ENCODE results near the gene XXYLT1. TPM values are rescaled to one million over a fixed set of nuclear protein-coding genes. Genes with fewer than 3 reads are reported as not detected.

Gene XXYLT1
- total RNA-seq, 1 donor from 2014 or later = 10.5 TPM

- Histone ChIP-seq H3K36me3 (ENCODE audit: control insufficient read depth, insufficient read depth, low read length) (no peaks in the 10 kb centered on the region), H3K27me3 (ENCODE audit: control insufficient read depth, insufficient read depth, low read length) (no peaks in the 10 kb centered on the region), H3K4me3 (ENCODE audit: low read depth, low read length) (no peak overlapping the region)
- DNase-seq (ENCODE audit: low read depth) (no peak), FAIRE-seq (no peak)
- no peak for TF ChIP-seq CTCF (IDR thresholded peaks at IDR 0.05; ENCODE audit: insufficient read depth, low read length, severe bottlenecking)
These were observed 190.8 kb downstream of the XXYLT1 start for GRCh38 chr3:195080125-195080524.

DNA sequence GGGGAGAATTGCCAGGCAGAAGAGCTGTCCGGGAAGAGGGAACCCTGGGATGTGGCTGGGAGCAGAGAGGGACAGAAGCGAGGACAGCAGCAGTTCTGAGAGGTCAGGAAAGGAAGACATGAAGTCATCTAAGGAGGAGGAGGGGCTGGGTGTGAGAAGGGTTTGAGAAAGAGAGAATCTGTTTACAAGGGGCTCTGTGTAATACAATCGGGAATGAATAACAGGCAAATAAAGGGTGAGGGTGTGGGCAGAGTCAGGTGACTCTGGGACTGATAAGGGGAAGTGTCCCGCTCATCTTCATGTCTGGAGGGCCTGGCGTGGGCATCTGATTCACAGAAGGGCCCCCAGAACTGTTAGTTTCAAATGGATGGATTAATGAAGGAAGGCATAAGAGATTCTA lies 191.3 kb downstream of the XXYLT1 start:
- H3K36me3 ChIP-seq (ENCODE audit: control insufficient read depth, insufficient read depth, low read length) = no peaks in the 10 kb centered on the region
- no peaks in the 10 kb centered on the region for H3K27me3 ChIP-seq (ENCODE audit: control insufficient read depth, insufficient read depth, low read length)
- DNase-seq (ENCODE audit: low read depth) = no peak

GRCh38 chr3:195078891-195079440 lies 192.0 kb downstream of the XXYLT1 start:
- Histone ChIP-seq H3K27me3 (ENCODE audit: control insufficient read depth, insufficient read depth, low read length) (no peaks in the 10 kb centered on the region), H3K4me3 (ENCODE audit: low read depth, low read length) (no peak overlapping the region), H3K36me3 (ENCODE audit: control insufficient read depth, insufficient read depth, low read length) (no peaks in the 10 kb centered on the region)
- TF ChIP-seq CTCF (IDR thresholded peaks at IDR 0.05; ENCODE audit: insufficient read depth, low read length, severe bottlenecking) = no peak
- DNase-seq (ENCODE audit: low read depth) (no peak), FAIRE-seq (no peak)

More for the DNA sequence above, 191.3 kb downstream of the XXYLT1 start:
- no peak overlapping the region for H3K4me3 ChIP-seq (ENCODE audit: low read depth, low read length)
- TF ChIP-seq CTCF (IDR thresholded peaks at IDR 0.05; ENCODE audit: insufficient read depth, low read length, severe bottlenecking) = no peak
- no peak for FAIRE-seq

- no peaks in the 10 kb centered on the region for H3K27me3 ChIP-seq (ENCODE audit: control insufficient read depth, insufficient read depth, low read length)
- H3K36me3 ChIP-seq (ENCODE audit: control insufficient read depth, insufficient read depth, low read length) = no peaks in the 10 kb centered on the region
These were observed 193.1 kb downstream of the XXYLT1 start for GRCh38 chr3:195077611-195078540.

GRCh38 chr3:195076981-195077610 lies 193.9 kb downstream of the XXYLT1 start:
- no peak for DNase-seq (ENCODE audit: low read depth)
- H3K4me3 ChIP-seq (ENCODE audit: low read depth, low read length) = no peak overlapping the region
- H3K27me3 ChIP-seq (ENCODE audit: control insufficient read depth, insufficient read depth, low read length) = no peaks in the 10 kb centered on the region
- TF ChIP-seq CTCF (IDR thresholded peaks at IDR 0.05; ENCODE audit: insufficient read depth, low read length, severe bottlenecking) = no peak
- H3K36me3 ChIP-seq (ENCODE audit: control insufficient read depth, insufficient read depth, low read length) = no peaks in the 10 kb centered on the region
- FAIRE-seq = no peak

More at GRCh38 chr3:195077611-195078540, 193.1 kb downstream of the XXYLT1 start:
- no peak for FAIRE-seq
- H3K4me3 ChIP-seq (ENCODE audit: low read depth, low read length) = no peak overlapping the region
- DNase-seq (ENCODE audit: low read depth) = no peak
- TF ChIP-seq CTCF (IDR thresholded peaks at IDR 0.05; ENCODE audit: insufficient read depth, low read length, severe bottlenecking) = no peak
